Left ventricle myocardium superior (tissue), 1 donor: ENCODE measurements around the gene COG1. TPM values are rescaled to one million over a fixed set of nuclear protein-coding genes. Genes with fewer than 3 reads are reported as not detected.
A peak's percentile ranks its signal among the peaks of the same experiment; 100 is the strongest.
"Not testable (repeated sequence)": the region's sequence is repeated elsewhere in the genome, so short reads cannot be mapped to it uniquely, and the experiment has no call there.

Source experiments
- ATAC-seq: fragments of 200-7000 bp; cut with Tn5 transposase; one replicate; pipeline ENCODE4 v1.9.1; 2020; ENCODE audit warnings: mild to moderate bottlenecking, moderate library complexity
- DNase-seq: peaks from one replicate; pipeline ENCODE4 v3.0.0-alpha.2; 2020
- intact Hi-C: fragments of 100-400 bp; cut with micrococcal nuclease; formaldehyde crosslinking; loops from one replicate; pipeline ENCODE4 v1.11.0; 2022
- long read RNA-seq: library from polyadenylated mRNA; unstranded; transcript quantifications from one replicate; pipeline ENCODE4 v2.0.0, GENCODE V29; 2021
- total RNA-seq: library from RNA; stranded (reverse); fragmentation: NEBNext Ultra II Directional; extraction: Animal tissue kit (Norgen Biotek cat#: 25700); gene quantifications from one replicate; pipeline ENCODE4 v1.2.1, GENCODE V29; 2021
- donor health status: DM: no; HTN: yes; CAD: no; lungs with severe emphysema.

COG1 gene, protein sequence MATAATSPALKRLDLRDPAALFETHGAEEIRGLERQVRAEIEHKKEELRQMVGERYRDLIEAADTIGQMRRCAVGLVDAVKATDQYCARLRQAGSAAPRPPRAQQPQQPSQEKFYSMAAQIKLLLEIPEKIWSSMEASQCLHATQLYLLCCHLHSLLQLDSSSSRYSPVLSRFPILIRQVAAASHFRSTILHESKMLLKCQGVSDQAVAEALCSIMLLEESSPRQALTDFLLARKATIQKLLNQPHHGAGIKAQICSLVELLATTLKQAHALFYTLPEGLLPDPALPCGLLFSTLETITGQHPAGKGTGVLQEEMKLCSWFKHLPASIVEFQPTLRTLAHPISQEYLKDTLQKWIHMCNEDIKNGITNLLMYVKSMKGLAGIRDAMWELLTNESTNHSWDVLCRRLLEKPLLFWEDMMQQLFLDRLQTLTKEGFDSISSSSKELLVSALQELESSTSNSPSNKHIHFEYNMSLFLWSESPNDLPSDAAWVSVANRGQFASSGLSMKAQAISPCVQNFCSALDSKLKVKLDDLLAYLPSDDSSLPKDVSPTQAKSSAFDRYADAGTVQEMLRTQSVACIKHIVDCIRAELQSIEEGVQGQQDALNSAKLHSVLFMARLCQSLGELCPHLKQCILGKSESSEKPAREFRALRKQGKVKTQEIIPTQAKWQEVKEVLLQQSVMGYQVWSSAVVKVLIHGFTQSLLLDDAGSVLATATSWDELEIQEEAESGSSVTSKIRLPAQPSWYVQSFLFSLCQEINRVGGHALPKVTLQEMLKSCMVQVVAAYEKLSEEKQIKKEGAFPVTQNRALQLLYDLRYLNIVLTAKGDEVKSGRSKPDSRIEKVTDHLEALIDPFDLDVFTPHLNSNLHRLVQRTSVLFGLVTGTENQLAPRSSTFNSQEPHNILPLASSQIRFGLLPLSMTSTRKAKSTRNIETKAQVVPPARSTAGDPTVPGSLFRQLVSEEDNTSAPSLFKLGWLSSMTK
- total RNA-seq: 58.2 TPM
- long read RNA-seq, transcript COG1-201 (14 exons, 3,079 nt): major isoform, 22 of 126 reads
- long read RNA-seq, partial matches to known transcripts: 80 of 126 reads
- long read RNA-seq, other reads (novel, unspliced or antisense): 22 of 126 reads

GRCh38 chr17:73192894-73193701, at the start of gene COG1:
Gene COG1, plus strand, starts transcription at chr17:73193055. Its CDS starts 15 bp downstream, at chr17:73193070.
- ATAC-seq (peak; percentile 90), DNase-seq (peak; percentile 92)
- intact Hi-C loops: no loop called here

DNA sequence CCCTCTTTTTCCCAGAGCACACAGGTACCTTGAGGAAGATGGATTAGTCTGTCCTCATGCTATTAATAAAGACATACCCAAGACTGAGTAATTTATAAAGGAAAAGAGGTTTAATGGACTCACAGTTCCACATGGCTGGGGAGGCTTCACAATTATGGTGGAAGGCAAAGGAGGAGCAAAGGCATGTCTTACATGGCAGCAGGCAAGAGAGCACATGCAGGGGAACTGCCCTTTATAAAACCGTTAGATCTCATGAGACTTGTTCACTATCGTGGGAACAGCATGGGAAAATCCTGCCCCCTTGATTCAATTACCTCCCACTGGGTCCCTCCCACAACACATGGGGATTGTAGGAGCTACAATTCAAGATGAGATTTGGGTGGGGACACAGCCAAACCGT, 48.6 kb upstream of the COG1 start:
- DNase-seq, ATAC-seq, intact Hi-C loops: not testable (repeated sequence)

DNA sequence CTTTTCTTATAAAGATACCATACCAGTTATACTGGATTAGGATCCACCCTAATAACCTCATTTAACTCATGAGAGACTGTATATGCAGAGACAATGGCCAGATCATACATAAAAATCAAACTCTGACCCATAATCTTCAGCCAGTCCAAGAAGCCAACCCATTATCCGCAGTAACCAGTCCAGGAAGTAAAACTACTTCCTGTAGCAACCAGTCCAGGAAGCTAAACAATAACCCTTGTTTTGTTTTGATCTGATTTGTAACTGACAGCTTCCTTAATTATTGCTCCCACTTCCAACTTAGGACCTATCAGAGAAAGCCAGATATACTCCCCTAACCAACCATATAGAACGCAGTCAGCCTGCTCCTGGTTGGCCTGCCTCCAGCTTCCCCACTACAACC, 47.2 kb upstream of the COG1 start:
- intact Hi-C loops: no loop called here
- DNase-seq (no peak), ATAC-seq (no peak)

DNA sequence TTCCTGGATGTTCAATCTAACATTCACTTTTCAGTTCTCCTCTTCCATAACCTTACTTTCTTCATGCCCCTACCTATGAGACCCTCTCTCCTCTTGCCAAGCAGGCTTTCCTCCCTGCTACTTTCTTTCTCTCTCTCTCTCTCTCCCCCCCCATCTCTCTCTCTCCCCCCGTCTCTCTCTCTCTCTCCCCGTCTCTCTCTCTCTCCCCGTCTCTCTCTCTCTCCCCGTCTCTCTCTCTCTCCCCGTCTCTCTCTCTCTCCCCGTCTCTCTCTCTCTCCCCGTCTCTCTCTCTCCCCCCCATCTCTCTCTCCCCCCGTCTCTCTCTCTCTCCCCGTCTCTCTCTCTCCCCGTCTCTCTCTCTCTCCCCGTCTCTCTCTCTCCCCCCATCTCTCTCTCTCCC, 45.1 kb upstream of the COG1 start:
- intact Hi-C loops, ATAC-seq, DNase-seq: not testable (repeated sequence)

- intact Hi-C loops: no loop called here
- DNase-seq (no peak), ATAC-seq (no peak)
Measured at GRCh38 chr17:73148540-73149334, 44.1 kb upstream of the COG1 start.

DNA sequence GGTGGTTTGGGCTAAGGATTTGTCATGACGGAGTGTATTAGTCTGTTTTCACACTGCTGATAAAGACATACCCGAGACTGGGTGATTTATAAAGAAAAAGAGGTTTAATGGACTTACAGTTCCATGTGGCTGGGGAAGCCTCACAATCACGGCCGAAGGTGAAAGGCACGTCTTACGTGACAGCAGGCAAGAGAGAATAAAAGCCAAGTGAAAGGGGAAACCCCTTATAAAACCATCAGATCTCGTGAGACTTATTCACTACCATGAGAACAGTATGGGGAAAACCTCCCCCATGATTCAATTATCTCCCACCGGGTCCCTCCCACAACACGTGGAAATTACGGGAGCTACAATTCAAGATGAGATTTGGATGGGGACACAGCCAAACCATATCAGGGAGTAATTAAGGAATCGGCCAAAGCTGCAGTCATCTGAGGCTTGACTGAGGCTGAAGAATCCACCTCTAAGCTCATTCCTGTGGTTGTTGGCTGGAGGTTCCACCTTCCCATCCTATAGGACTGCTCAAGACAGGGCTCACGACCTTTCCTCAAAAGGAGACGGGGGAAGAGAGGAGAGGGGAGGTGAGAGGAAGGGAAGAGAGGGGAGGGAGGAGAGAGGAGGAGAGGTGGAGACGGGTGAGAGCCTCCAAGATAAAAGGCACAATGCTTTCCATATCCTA, 42.1 kb upstream of the COG1 start:
- ATAC-seq, DNase-seq: not testable (repeated sequence)
- intact Hi-C loops: loop anchor here (10.0 kb wide), 2 partner anchors 426 to 596 kb away; no protein-coding TSS in a partner anchor

GRCh38 chr17:73151916-73152632, 40.8 kb upstream of the COG1 start:
- ATAC-seq: no peak
- no peak for DNase-seq
- intact Hi-C loops: loop anchor here (10.0 kb wide), 2 partner anchors 427 to 597 kb away; no protein-coding TSS in a partner anchor

GRCh38 chr17:73155410-73156165, 37.3 kb upstream of the COG1 start:
- intact Hi-C loops: loop anchor here (10.0 kb wide), 2 partner anchors 431 to 601 kb away; no protein-coding TSS in a partner anchor
- ATAC-seq: peak; percentile 21
- no peak for DNase-seq

DNA sequence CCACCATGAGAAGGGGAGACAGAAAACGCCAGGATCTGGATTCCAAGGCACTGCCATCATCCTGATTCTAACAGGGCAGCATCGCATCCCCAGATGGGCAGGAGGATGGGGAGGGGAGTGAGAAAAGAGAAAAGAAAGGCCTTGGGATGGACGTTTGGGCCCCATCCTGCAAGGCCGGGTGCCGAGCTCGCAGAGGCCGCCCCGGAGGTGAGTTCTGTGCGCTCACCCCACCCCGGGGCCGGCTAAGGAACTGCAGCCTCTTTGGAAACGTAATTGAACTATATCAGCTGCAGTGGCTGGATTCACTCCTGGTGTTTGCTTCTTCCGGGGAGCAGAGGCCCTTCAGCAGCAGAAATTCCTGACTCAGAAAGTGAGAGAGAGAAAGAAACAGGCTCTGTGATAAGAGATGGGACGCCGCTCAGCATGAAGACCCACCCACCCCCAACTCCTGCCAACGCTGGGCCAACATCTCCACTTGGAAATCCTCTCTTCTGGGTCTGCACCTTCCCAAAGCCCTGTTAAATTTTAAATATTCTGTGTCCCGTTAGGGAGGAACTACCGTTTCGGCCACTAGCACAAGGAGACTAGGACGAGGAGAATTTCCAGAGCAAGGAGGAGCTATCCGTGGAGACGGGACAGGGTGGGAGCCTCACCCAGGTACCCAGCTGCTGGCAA, 36.6 kb upstream of the COG1 start:
- peak; percentile 83 for DNase-seq
- peak; percentile 98 for ATAC-seq
- intact Hi-C loops: loop anchor here (10.0 kb wide), 2 partner anchors 432 to 602 kb away; no protein-coding TSS in a partner anchor

GRCh38 chr17:73156887-73157520, 35.9 kb upstream of the COG1 start:
- ATAC-seq (no peak), DNase-seq (no peak)
- intact Hi-C loops: loop anchor here (10.0 kb wide), 2 partner anchors 432 to 602 kb away; no protein-coding TSS in a partner anchor

DNA sequence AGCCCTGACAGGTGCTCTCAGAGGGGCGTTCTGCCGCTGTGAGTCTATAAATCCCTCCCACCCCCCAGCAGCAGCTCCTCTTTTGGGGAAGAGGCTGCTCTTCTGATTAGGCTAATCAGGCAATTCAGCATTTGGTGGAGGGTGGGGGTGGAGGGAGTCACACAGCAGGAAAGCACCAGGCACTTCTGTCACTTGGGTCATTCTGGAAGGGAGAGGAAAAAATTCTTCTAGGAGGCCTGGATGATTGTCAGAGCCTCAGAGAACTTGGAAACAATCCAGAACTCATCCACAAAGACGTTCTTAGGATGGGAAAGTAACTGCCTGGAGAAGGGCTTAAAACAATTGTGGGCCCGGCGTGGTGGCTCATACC, 35.3 kb upstream of the COG1 start:
- intact Hi-C loops: loop anchor here (10.0 kb wide), 2 partner anchors 433 to 603 kb away; no protein-coding TSS in a partner anchor
- DNase-seq (no peak), ATAC-seq (peak; percentile 27)

GRCh38 chr17:73158133-73158532, 34.7 kb upstream of the COG1 start:
- DNase-seq: no peak
- intact Hi-C loops: loop anchor here (10.0 kb wide), 2 partner anchors 433 to 603 kb away; no protein-coding TSS in a partner anchor
- ATAC-seq: no peak

DNA sequence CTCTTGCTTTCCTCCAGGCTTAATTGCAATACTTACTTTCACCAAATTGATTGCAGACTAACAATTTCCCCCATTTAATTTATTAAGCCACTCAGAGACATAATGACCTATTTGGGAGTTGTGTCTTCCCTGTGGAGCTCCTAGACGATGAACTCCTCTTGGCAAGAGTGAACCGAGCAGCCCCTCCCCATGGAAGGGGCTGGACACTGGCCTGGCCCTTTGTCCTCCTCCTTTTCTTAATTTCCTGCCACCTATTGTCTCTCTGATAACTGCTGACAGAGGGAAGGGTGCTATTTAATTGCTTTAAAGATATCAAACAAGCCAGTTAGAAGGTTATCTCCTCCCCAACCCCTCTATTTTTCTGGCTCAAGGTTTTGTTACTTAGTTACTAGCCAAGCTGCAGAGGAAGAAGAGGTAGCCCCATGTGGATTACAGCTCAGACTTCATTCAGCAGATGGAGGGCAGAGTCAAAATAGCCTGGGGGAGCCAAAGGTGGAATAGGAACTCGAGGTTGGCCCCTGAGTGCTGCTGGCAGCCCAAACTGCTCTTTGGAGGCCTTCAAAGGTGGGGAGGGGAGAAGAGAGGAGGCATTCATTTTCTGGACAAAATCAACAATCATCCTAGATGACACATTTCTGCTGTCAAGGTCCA, 31.8 kb upstream of the COG1 start:
- DNase-seq: no peak
- no peak for ATAC-seq
- intact Hi-C loops: no loop called here

DNA sequence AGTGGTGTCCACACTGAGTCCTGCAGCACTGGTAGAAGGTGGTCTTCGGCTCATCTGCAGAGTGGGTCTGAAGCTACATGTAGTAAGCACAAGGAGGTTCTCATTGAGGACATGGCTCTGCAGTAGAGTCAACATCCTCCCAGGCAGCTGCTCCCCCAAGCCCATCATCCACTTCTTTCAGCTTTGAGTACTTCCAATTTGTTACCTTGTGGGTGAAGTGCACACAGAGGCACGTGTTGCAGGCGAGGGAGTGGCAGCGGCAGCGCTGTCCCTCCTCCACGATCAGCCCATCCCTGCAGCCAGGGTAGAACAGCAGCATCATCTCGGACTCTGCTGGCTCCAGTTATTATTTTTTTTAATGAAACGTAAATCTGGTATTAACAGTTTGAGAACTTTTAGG, 29.8 kb upstream of the COG1 start:
- no peak for ATAC-seq
- intact Hi-C loops: no loop called here

More for the DNA sequence above, 29.8 kb upstream of the COG1 start:
- DNase-seq: no peak
